SK-N-SH treated with all-trans-retinoic acid at 6 μM for 48 hours (cell line): ENCODE data around the gene DHDDS.

ENCODE experiments used
- CSDC2 ChIP-seq: fragments of 250-450 bp; sonication (Bioruptor Pico); IDR thresholded peaks from 2 replicates; pipeline ENCODE4 v1.5.0; 2020; ENCODE audit warnings: mild to moderate bottlenecking, moderate library complexity
- ISL1 ChIP-seq: fragments of 250-450 bp; sonication (Bioruptor Pico); IDR thresholded peaks from 2 replicates; pipeline ENCODE4 v2.1.2; 2022; ENCODE audit warnings: mild to moderate bottlenecking, moderate library complexity
- PATZ1 ChIP-seq: fragments of 250-450 bp; sonication (Bioruptor Pico); IDR thresholded peaks from 2 replicates; pipeline ENCODE4 v1.8.0; 2020; ENCODE audit warnings: mild to moderate bottlenecking, moderate library complexity, borderline replicate concordance
- SNAI2 ChIP-seq: fragments of 250-450 bp; sonication (Bioruptor Pico); IDR thresholded peaks from 2 replicates; pipeline ENCODE4 v1.5.0; 2020; ENCODE audit warnings: mild to moderate bottlenecking, moderate library complexity
- TOX ChIP-seq: fragments of 250-450 bp; sonication (Bioruptor Pico); IDR thresholded peaks from 2 replicates; pipeline ENCODE4 v1.8.0; 2021; ENCODE audit warnings: mild to moderate bottlenecking, moderate library complexity, borderline replicate concordance
- ZC3H10 ChIP-seq: fragments of 250-450 bp; sonication (Bioruptor Pico); IDR thresholded peaks from 2 replicates; pipeline ENCODE4 v1.5.1; 2021; ENCODE audit warnings: mild to moderate bottlenecking, moderate library complexity
- ZFP30 ChIP-seq: fragments of 450-650 bp; formaldehyde crosslinking; IDR thresholded peaks from 2 replicates; pipeline ENCODE4 v1.5.0; 2022; ENCODE audit warnings: mild to moderate bottlenecking, moderate library complexity
- ZNF70 ChIP-seq: fragments of 450-650 bp; formaldehyde crosslinking; IDR thresholded peaks from 2 replicates; pipeline ENCODE4 v1.5.0; 2020; ENCODE audit warnings: mild to moderate bottlenecking, moderate library complexity

GRCh38 chr1:26434161-26434752 is 2.1 kb downstream of the DHDDS start:
- TF ChIP-seq CSDC2 (CRISPR knock-in tag) (no peak), TOX (CRISPR knock-in tag) (no peak), ISL1 (CRISPR knock-in tag) (no peak), ZFP30 (CRISPR knock-in tag) (no peak), ZC3H10 (CRISPR knock-in tag) (no peak), SNAI2 (CRISPR knock-in tag) (no peak), ZNF70 (CRISPR knock-in tag) (no peak), PATZ1 (CRISPR knock-in tag) (no peak)
